Parathyroid adenoma (tissue), 2 donors: ENCODE measurements around the gene PAX6.

ENCODE experiments used
- H2AFZ ChIP-seq: fragments of 300-600 bp; sonication (generic); one replicate; pipeline ENCODE4 v1.7.0; 2017; ENCODE audit warnings: antibody characterized with exemption, mild to moderate bottlenecking
- H3K27ac ChIP-seq: fragments of 300-600 bp; sonication (generic); one replicate; pipeline ENCODE4 v1.7.0; 2017
- H3K27me3 ChIP-seq: fragments of 300-600 bp; sonication (generic); one replicate; pipeline ENCODE4 v1.7.0; 2017; ENCODE audit warnings: low read length; ENCODE audit not compliant: control insufficient read depth, insufficient read depth
- H3K36me3 ChIP-seq: fragments of 300-600 bp; sonication (generic); one replicate; pipeline ENCODE4 v1.7.0; 2017; ENCODE audit warnings: low read length; ENCODE audit not compliant: control insufficient read depth, insufficient read depth
- H3K4me1 ChIP-seq: fragments of 300-600 bp; sonication (generic); one replicate; pipeline ENCODE4 v1.7.0; 2017; ENCODE audit warnings: control low read depth
- H3K4me2 ChIP-seq: fragments of 300-600 bp; sonication (generic); one replicate; pipeline ENCODE4 v1.7.0; 2017; ENCODE audit warnings: low read length
- H3K4me3 ChIP-seq: fragments of 300-600 bp; sonication (generic); one replicate; pipeline ENCODE4 v1.7.0; 2017; ENCODE audit warnings: low read depth, low read length
- H3K79me2 ChIP-seq: fragments of 300-600 bp; sonication (generic); one replicate; pipeline ENCODE4 v1.7.0; 2017; ENCODE audit warnings: control low read depth
- H3K9ac ChIP-seq: fragments of 300-600 bp; sonication (generic); one replicate; pipeline ENCODE4 v1.7.0; 2017; ENCODE audit warnings: mild to moderate bottlenecking
- H3K9me3 ChIP-seq: fragments of 300-600 bp; sonication (generic); one replicate; pipeline ENCODE4 v1.7.0; 2017; ENCODE audit warnings: low read length; ENCODE audit not compliant: control insufficient read depth
- CTCF ChIP-seq: fragments of 300-600 bp; sonication (generic); IDR thresholded peaks from one replicate; pipeline ENCODE4 v1.7.0; 2017; ENCODE audit warnings: antibody characterized with exemption, mild to moderate bottlenecking
- donor health status: primary hyperparathyroidism.

PAX6 gene

GRCh38 chr11:31822927-31823643, 12.0 kb upstream of the PAX6 start:
- Histone ChIP-seq H3K4me1 (no peaks in the 10 kb centered on the region), H2AFZ (no peak overlapping the region), H3K9me3 (no peaks in the 10 kb centered on the region), H3K9ac (no peak overlapping the region), H3K36me3 (no peaks in the 10 kb centered on the region), H3K27ac (no peak overlapping the region), H3K27me3 (no peaks in the 10 kb centered on the region), H3K4me3 (no peak overlapping the region), H3K79me2 (no peaks in the 10 kb centered on the region), H3K4me2 (no peak overlapping the region)
- no peak for TF ChIP-seq CTCF

GRCh38 chr11:31822175-31822926, 11.2 kb upstream of the PAX6 start:
- Histone ChIP-seq H3K36me3 (no peaks in the 10 kb centered on the region), H3K4me1 (no peaks in the 10 kb centered on the region), H3K27me3 (no peaks in the 10 kb centered on the region), H3K4me3 (no peak overlapping the region), H3K79me2 (no peaks in the 10 kb centered on the region), H3K27ac (no peak overlapping the region), H2AFZ (no peak overlapping the region), H3K4me2 (no peak overlapping the region), H3K9me3 (no peaks in the 10 kb centered on the region), H3K9ac (no peak overlapping the region)
- no peak for TF ChIP-seq CTCF

DNA sequence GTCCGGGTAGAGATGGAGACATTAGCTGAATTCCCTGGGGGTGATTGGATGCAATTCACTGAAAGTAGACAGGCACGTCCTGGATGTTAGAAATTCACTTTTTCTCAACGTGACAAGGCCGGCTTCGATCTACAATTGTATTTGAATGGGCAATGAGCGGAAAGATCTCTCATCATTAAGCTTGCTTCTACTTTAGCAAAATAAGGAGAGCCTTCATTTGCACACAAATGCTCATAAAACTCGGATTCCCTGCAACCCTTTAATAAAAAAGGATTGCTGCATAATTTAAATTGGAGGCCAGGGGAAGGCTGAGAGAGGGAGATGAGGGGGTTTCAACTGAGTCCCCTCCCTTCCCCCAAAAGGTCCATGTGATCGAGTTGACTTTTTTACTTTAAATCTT, 10.6 kb upstream of the PAX6 start:
- Histone ChIP-seq H3K9ac (no peak overlapping the region), H3K4me1 (no peaks in the 10 kb centered on the region), H3K4me3 (no peak overlapping the region), H3K4me2 (no peak overlapping the region), H3K27me3 (no peaks in the 10 kb centered on the region), H3K9me3 (no peaks in the 10 kb centered on the region), H3K79me2 (no peaks in the 10 kb centered on the region), H2AFZ (no peak overlapping the region), H3K27ac (no peak overlapping the region), H3K36me3 (no peaks in the 10 kb centered on the region)
- no peak for TF ChIP-seq CTCF

DNA sequence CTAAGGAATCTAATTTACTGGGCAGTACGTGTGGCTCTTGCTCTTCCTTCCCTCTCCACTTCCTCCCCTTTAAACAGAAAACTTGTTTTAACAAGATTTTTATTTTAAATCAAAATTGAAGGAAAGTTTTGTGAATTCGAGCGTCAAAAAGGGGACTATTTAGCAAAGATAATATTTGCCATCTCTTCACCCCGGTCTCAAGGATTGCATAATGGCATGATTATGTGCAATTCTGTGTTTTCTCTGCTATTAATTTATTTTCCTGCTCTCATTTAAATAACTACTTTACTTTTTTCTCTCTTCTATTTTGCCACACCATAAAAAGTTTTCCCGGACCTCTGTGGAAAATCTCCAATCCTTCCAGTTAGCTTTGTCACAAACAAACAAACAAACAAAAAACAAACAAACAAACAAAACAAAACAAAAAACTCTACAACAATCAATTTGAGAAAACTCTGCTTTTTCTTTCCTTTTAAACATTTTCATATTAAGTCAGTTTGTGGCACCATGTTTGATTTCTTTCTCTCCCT, 10.2 kb upstream of the PAX6 start:
- Histone ChIP-seq H3K4me2 (no peak overlapping the region), H3K9ac (no peak overlapping the region), H3K36me3 (no peaks in the 10 kb centered on the region), H3K79me2 (no peaks in the 10 kb centered on the region), H3K9me3 (no peaks in the 10 kb centered on the region), H3K27me3 (peaks cover 1% of the 10 kb centered on the region), H3K4me1 (no peaks in the 10 kb centered on the region), H3K27ac (no peak overlapping the region), H3K4me3 (no peak overlapping the region), H2AFZ (no peak overlapping the region)
- no peak for TF ChIP-seq CTCF
